Measurements from ENCODE around the gene ICAM3. TPM values are rescaled to one million over a fixed set of nuclear protein-coding genes. Genes with fewer than 3 reads are reported as not detected.

The ICAM3 gene
- total and polyA plus RNA-seq, 2 of the 4 experiments (the other 2 are of a cell fraction) = 6.6 to 11.7 TPM

DNA sequence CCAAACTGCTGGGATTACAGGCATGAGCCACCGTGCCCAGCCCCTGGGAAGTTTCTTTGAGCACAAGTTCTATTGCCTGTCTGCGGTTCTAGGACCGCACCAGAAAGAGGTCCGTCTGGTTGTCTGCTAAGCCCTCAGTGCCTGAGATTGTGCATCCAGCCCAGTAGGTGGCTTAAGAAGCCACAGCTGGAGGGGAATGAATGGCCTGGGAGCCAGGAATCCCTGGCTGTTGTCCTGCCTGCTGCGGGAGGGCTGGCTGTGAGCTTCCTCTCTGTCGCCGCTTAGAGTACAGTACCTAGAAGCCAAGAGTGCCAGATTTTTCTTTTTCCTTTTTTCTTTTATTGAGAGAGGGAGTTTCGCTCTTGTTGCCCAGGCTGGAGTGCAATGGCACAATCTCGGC, 45.2 kb upstream of the ICAM3 start:
- H3K9me1 ChIP-seq (ENCODE audit: insufficient read depth, low read length) = no peaks in the 10 kb centered on the region
- no TSS peak for BruUV-seq (replicated peaks)
- no peak overlapping the region for H2BK20ac ChIP-seq (ENCODE audit: low read depth, low read length)
- H2AK5ac ChIP-seq (ENCODE audit: low read depth, low read length) = no peak overlapping the region
- TF ChIP-seq MAFK (IDR thresholded peaks at IDR 0.05; ENCODE audit: low read depth, low read length) (no peak), RAD21 (IDR thresholded peaks at IDR 0.05; ENCODE audit: low read length) (no peak), MXI1 (IDR thresholded peaks at IDR 0.05; ENCODE audit: borderline replicate concordance, low read depth, low read length) (no peak), POLR2A (IDR thresholded peaks at IDR 0.05; ENCODE audit: low read depth, low read length) (no peak), SMC3 (IDR thresholded peaks at IDR 0.05; ENCODE audit: low read depth, low read length) (no peak), CHD1 (IDR thresholded peaks at IDR 0.05; ENCODE audit: low read depth, low read length) (no peak), BHLHE40 (IDR thresholded peaks at IDR 0.05; ENCODE audit: low read depth, low read length) (no peak), FOS (IDR thresholded peaks at IDR 0.05; ENCODE audit: low read depth, low read length) (no peak), MAZ (IDR thresholded peaks at IDR 0.05; ENCODE audit: borderline replicate concordance, low read depth, low read length) (no peak), RFX5 (IDR thresholded peaks at IDR 0.05; ENCODE audit: low read depth, low read length) (no peak), NFE2L2 (IDR thresholded peaks at IDR 0.05; ENCODE audit: low read depth, low read length) (no peak), RCOR1 (IDR thresholded peaks at IDR 0.05; ENCODE audit: insufficient replicate concordance, low read length) (no peak), CEBPB (IDR thresholded peaks at IDR 0.05; ENCODE audit: low read depth, low read length) (no peak)
- TF ChIP-seq, protein P1, sequence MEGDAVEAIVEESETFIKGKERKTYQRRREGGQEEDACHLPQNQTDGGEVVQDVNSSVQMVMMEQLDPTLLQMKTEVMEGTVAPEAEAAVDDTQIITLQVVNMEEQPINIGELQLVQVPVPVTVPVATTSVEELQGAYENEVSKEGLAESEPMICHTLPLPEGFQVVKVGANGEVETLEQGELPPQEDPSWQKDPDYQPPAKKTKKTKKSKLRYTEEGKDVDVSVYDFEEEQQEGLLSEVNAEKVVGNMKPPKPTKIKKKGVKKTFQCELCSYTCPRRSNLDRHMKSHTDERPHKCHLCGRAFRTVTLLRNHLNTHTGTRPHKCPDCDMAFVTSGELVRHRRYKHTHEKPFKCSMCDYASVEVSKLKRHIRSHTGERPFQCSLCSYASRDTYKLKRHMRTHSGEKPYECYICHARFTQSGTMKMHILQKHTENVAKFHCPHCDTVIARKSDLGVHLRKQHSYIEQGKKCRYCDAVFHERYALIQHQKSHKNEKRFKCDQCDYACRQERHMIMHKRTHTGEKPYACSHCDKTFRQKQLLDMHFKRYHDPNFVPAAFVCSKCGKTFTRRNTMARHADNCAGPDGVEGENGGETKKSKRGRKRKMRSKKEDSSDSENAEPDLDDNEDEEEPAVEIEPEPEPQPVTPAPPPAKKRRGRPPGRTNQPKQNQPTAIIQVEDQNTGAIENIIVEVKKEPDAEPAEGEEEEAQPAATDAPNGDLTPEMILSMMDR (conservative IDR thresholded peaks at IDR 0.05; ENCODE audit: low read depth, low read length) = no peak
- TF ChIP-seq, protein P2, sequence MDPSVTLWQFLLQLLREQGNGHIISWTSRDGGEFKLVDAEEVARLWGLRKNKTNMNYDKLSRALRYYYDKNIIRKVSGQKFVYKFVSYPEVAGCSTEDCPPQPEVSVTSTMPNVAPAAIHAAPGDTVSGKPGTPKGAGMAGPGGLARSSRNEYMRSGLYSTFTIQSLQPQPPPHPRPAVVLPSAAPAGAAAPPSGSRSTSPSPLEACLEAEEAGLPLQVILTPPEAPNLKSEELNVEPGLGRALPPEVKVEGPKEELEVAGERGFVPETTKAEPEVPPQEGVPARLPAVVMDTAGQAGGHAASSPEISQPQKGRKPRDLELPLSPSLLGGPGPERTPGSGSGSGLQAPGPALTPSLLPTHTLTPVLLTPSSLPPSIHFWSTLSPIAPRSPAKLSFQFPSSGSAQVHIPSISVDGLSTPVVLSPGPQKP (IDR thresholded peaks at IDR 0.05; ENCODE audit: borderline replicate concordance, low read depth, low read length) = no peak
- TF ChIP-seq, protein P3, sequence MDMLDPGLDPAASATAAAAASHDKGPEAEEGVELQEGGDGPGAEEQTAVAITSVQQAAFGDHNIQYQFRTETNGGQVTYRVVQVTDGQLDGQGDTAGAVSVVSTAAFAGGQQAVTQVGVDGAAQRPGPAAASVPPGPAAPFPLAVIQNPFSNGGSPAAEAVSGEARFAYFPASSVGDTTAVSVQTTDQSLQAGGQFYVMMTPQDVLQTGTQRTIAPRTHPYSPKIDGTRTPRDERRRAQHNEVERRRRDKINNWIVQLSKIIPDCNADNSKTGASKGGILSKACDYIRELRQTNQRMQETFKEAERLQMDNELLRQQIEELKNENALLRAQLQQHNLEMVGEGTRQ (IDR thresholded peaks at IDR 0.05; ENCODE audit: low read depth, low read length) = no peak
- no peak overlapping the region for H3K23ac ChIP-seq (ENCODE audit: low read depth, low read length)
- no peaks in the 10 kb centered on the region for H3K27me3 ChIP-seq (ENCODE audit: control insufficient read depth, insufficient read depth, low read length)
- no peak overlapping the region for H4K8ac ChIP-seq (ENCODE audit: low read depth in 2 of 2, low read length in 2 of 2)
- H3K79me1 ChIP-seq (ENCODE audit: low read depth in 1 of 2, low read length in 2 of 2) = peaks cover 6 to 14% of the 10 kb centered on the region in 2 experiments; a peak in 3 of 4 replicates
- POLR2A ChIA-PET (ENCODE audit: unreplicated experiment) = no interaction called here
- no peak overlapping the region for H3K4me3 ChIP-seq (ENCODE audit: insufficient read depth, low read depth, low read length)
- no peak overlapping the region for H3K4me2 ChIP-seq (ENCODE audit: low read depth, low read length)
- H2BK15ac ChIP-seq (ENCODE audit: low read depth, low read length) = no peak overlapping the region
- CTCF ChIA-PET = no interaction called here
- DNase-seq (no peak), ATAC-seq (ENCODE audit: low read depth) (no peak)
- dilution Hi-C loops (cut with HindIII; ENCODE audit: low sequenced_read_pairs, unreplicated experiment) (no loop called here), intact Hi-C loops (cut with micrococcal nuclease) (no loop called here), in situ Hi-C loops (cut with MboI; ENCODE audit: low sequenced_read_pairs) (loop anchor here (10.0 kb wide), 1 partner anchor 460 kb away; no protein-coding TSS in a partner anchor)
- H3K14ac ChIP-seq (replicated peaks; ENCODE audit: low read depth, low read length) = no peak overlapping the region
- no peak overlapping the region for H2AK9ac ChIP-seq (replicated peaks; ENCODE audit: low read depth, low read length, poor library complexity)
- H3K9ac ChIP-seq (ENCODE audit: low read depth, low read length) = no peak overlapping the region
- no peaks in the 10 kb centered on the region for H3K9me3 ChIP-seq (ENCODE audit: control insufficient read depth, insufficient read depth, low read length)
- no peaks in the 10 kb centered on the region; the same call in 1 of the 2 replicates for H4K20me1 ChIP-seq (ENCODE audit: insufficient read depth, low read length)
- no peak overlapping the region for H2BK120ac ChIP-seq (ENCODE audit: low read depth, low read length)
- no peaks in the 10 kb centered on the region for H3K36me3 ChIP-seq (ENCODE audit: control insufficient read depth, insufficient read depth, low read length)
- no peak overlapping the region for H3K27ac ChIP-seq (ENCODE audit: insufficient read depth, low read length)
- no peak overlapping the region for H2BK5ac ChIP-seq (ENCODE audit: low read depth, low read length, poor library complexity, severe bottlenecking)
- H3K56ac ChIP-seq (ENCODE audit: extremely low read depth, insufficient read depth, low read length) = no peak overlapping the region
- no peak overlapping the region for H3K18ac ChIP-seq (ENCODE audit: low read depth, low read length)
- H4K91ac ChIP-seq (ENCODE audit: insufficient read depth, low read depth, low read length) = no peak overlapping the region
- no peak overlapping the region for H3K4ac ChIP-seq (ENCODE audit: low read depth, low read length)
- no peak overlapping the region for H2AFZ ChIP-seq (replicated peaks; ENCODE audit: low read length, poor library complexity)
- no peak overlapping the region for H4K5ac ChIP-seq (ENCODE audit: low read depth, low read length)
- 100% methylated on average over 2 of the region's 9 CpGs; no CpG with 5 or more reads in 1 of the 2 experiments for WGBS, 2 experiments (ENCODE audit: extremely low coverage in 2 of 2, insufficient read length in 1 of 2)
- H3K4me1 ChIP-seq (ENCODE audit: control insufficient read depth, insufficient read depth, low read length) = no peaks in the 10 kb centered on the region; the same call in 1 of the 2 replicates
